Thyroid gland (tissue), 4 donors: ENCODE measurements around the gene URM1. TPM values are rescaled to one million over a fixed set of nuclear protein-coding genes. Genes with fewer than 3 reads are reported as not detected.

Experiments used
- DNase-seq, 2 donors: peaks; one replicate each; pipeline ENCODE4 v3.0.0-alpha.2; 2019
- H3K27ac ChIP-seq, 3 donors: fragments of 200-600 bp; sonication (generic); 1 replicate in 2 of 3; 2 replicates in 1 of 3; pipeline ENCODE4 v1.5.1; 2016 to 2019; ENCODE audit warnings: mild to moderate bottlenecking in 1 of 3, moderate library complexity in 1 of 3
- H3K27me3 ChIP-seq: fragments of 200-600 bp; sonication (generic); one replicate; pipeline ENCODE4 v1.5.1; 2019
- H3K36me3 ChIP-seq, 2 donors: fragments of 200-600 bp; sonication (generic); one replicate each; pipeline ENCODE4 v1.5.1; 2016 to 2019
- H3K4me1 ChIP-seq, 2 donors: fragments of 200-600 bp; sonication (generic); one replicate each; pipeline ENCODE4 v1.5.1; 2017 to 2019
- H3K4me3 ChIP-seq, 3 donors: fragments of 200-600 bp; sonication (generic); replicated peaks in 1 of 3; 1 replicate in 2 of 3; 2 replicates in 1 of 3; pipeline ENCODE4 v1.5.1; 2016; ENCODE audit warnings: mild to moderate bottlenecking in 1 of 3
- H3K9me3 ChIP-seq: fragments of 200-600 bp; sonication (generic); one replicate; pipeline ENCODE4 v1.5.1; 2017
- POLR2A ChIP-seq, 2 donors: fragments of 450-650 bp; IDR thresholded peaks; one replicate each; pipeline ENCODE4 v1.6.1; 2017; ENCODE audit warnings: antibody characterized with exemption in 2 of 2, mild to moderate bottlenecking in 2 of 2, moderate library complexity in 1 of 2
- WGBS, 2 donors: methylation state at CpG; one replicate each; pipeline ENCODE4 v1.1.5; 2017; 5-methylcytosine and 5-hydroxymethylcytosine counted together
- intact Hi-C: fragments of 100-400 bp; cut with DNase I; formaldehyde crosslinking; loops from one replicate; pipeline ENCODE4 v1.15.1; 2023
- total RNA-seq, 4 donors: library from RNA; depleted of rRNA; stranded (reverse); fragments of >200 nt; gene quantifications; one replicate each; pipeline ENCODE4 v1.2.3, GENCODE V29; 2016
- TF ChIP-seq, protein P1 (sequence below), 6 experiments: fragments of 200-600 bp in 3 of 6; fragments of 450-650 bp in 3 of 6; sonication (generic) in 3 of 6; IDR thresholded peaks; one replicate each; pipeline ENCODE4 v1.5.1; 2016 to 2019; ENCODE audit warnings: antibody characterized with exemption in 6 of 6, mild to moderate bottlenecking in 2 of 6, inconsistent platforms in 1 of 6, moderate library complexity in 1 of 6

Gene URM1
- total RNA-seq, 4 donors from 2014 or later, result 24.3 to 39.4 (median 31.2) TPM

GRCh38 chr9:128396970-128397613 is 25.9 kb downstream of the URM1 start:
- intact Hi-C loops, result no loop called here
- no peak overlapping the region for H3K4me3 ChIP-seq
- no peak overlapping the region for H3K27ac ChIP-seq
- DNase-seq, result peak; percentile 32 to 51
- H3K36me3 ChIP-seq, result peaks cover 0 to 5% of the 10 kb centered on the region in 2 donors
- TF ChIP-seq POLR2A (IDR thresholded peaks at IDR 0.05), result no peak
- TF ChIP-seq, protein P1, sequence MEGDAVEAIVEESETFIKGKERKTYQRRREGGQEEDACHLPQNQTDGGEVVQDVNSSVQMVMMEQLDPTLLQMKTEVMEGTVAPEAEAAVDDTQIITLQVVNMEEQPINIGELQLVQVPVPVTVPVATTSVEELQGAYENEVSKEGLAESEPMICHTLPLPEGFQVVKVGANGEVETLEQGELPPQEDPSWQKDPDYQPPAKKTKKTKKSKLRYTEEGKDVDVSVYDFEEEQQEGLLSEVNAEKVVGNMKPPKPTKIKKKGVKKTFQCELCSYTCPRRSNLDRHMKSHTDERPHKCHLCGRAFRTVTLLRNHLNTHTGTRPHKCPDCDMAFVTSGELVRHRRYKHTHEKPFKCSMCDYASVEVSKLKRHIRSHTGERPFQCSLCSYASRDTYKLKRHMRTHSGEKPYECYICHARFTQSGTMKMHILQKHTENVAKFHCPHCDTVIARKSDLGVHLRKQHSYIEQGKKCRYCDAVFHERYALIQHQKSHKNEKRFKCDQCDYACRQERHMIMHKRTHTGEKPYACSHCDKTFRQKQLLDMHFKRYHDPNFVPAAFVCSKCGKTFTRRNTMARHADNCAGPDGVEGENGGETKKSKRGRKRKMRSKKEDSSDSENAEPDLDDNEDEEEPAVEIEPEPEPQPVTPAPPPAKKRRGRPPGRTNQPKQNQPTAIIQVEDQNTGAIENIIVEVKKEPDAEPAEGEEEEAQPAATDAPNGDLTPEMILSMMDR (IDR thresholded peaks at IDR 0.05), result no peak
- H3K4me1 ChIP-seq, result peaks cover 0 to 10% of the 10 kb centered on the region in 2 donors
- no peaks in the 10 kb centered on the region for H3K9me3 ChIP-seq
- H3K27me3 ChIP-seq, result no peaks in the 10 kb centered on the region
- 8 to 9% methylated on average over 19 of the region's 19 CpGs for WGBS, 2 donors

- no peak overlapping the region for H3K27ac ChIP-seq
- no peak overlapping the region for H3K4me3 ChIP-seq
- H3K36me3 ChIP-seq, result no peaks in the 10 kb centered on the region
- intact Hi-C loops, result no loop called here
- H3K27me3 ChIP-seq, result no peaks in the 10 kb centered on the region
- DNase-seq, result no peak
- peaks cover 0 to 10% of the 10 kb centered on the region in 2 donors for H3K4me1 ChIP-seq
- no peak for TF ChIP-seq POLR2A (IDR thresholded peaks at IDR 0.05)
- TF ChIP-seq, protein P1 (IDR thresholded peaks at IDR 0.05), result no peak
- no peaks in the 10 kb centered on the region for H3K9me3 ChIP-seq
- WGBS, 2 donors, result 49 to 51% methylated on average over 7 of the region's 7 CpGs
These were observed 26.7 kb downstream of the URM1 start for GRCh38 chr9:128397831-128398230.

DNA sequence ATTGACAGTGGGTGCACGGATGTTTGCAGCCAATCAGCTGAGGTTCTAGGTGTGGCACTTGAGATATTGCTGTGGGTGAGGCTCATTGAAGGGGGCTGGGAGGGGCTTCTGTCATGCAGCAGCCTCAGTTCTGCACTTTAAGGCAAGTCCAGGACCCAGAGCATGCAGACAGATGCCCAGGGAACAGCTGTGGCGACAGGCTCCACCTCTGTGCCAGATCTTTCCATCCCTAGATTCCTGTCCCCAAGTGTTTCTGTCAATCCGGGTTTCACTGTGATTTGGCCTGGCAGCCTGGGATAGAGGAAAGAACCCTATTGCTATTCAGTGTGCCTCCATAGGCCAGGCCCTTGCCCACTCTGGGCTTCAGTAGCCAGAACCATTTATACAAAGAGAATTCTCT is 28.7 kb downstream of the URM1 start:
- 78 to 87% methylated on average over 2 to 3 of the region's 3 CpGs for whole genome bisulfite sequencing, 2 donors
- no peak overlapping the region for H3K27ac ChIP-seq
- DNase-seq, result no peak
- intact Hi-C loops, result no loop called here
- peaks cover 0 to 10% of the 10 kb centered on the region in 2 donors for H3K4me1 ChIP-seq
- no peak overlapping the region for H3K4me3 ChIP-seq
- no peaks in the 10 kb centered on the region for H3K27me3 ChIP-seq
- H3K9me3 ChIP-seq, result no peaks in the 10 kb centered on the region
- no peak for TF ChIP-seq POLR2A (IDR thresholded peaks at IDR 0.05)
- TF ChIP-seq, protein P1 (IDR thresholded peaks at IDR 0.05), result no peak
- H3K36me3 ChIP-seq, result no peaks in the 10 kb centered on the region

- 89 to 94% methylated on average over 5 of the region's 5 CpGs for WGBS, 2 donors
- Histone ChIP-seq H3K4me3 (no peak overlapping the region), H3K27me3 (no peaks in the 10 kb centered on the region), H3K27ac (no peak overlapping the region), H3K36me3 (no peaks in the 10 kb centered on the region), H3K4me1 (peaks cover 13 to 14% of the 10 kb centered on the region in 2 donors), H3K9me3 (no peaks in the 10 kb centered on the region)
- no peak for TF ChIP-seq POLR2A (IDR thresholded peaks at IDR 0.05)
- TF ChIP-seq, protein P1 (IDR thresholded peaks at IDR 0.05), result no peak
- DNase-seq, result no peak
- intact Hi-C loops, result no loop called here
These were observed 33.4 kb downstream of the URM1 start for GRCh38 chr9:128404560-128404959.

- intact Hi-C loops, result no loop called here
- no peak for TF ChIP-seq POLR2A (IDR thresholded peaks at IDR 0.05)
- TF ChIP-seq, protein P1 (IDR thresholded peaks at IDR 0.05), result no peak
- WGBS, 2 donors, result 67% methylated on average over 18 to 20 of the region's 20 CpGs
- Histone ChIP-seq H3K27ac (no peak overlapping the region), H3K9me3 (no peaks in the 10 kb centered on the region), H3K4me3 (no peak overlapping the region), H3K4me1 (peaks cover 13 to 14% of the 10 kb centered on the region in 2 donors), H3K27me3 (no peaks in the 10 kb centered on the region), H3K36me3 (no peaks in the 10 kb centered on the region)
- no peak for DNase-seq
These were observed 34.1 kb downstream of the URM1 start for GRCh38 chr9:128405077-128405779.
